ENCODE measurements around the gene LRRC61.
"Not testable (repeated sequence)": the region's sequence is repeated elsewhere in the genome, so short reads cannot be mapped to it uniquely, and the experiment has no call there.

LRRC61 gene

GRCh38 chr7:150302908-150303310 lies 20.2 kb upstream of the LRRC61 start:
- not testable (repeated sequence) for H3K4me3 ChIP-seq (replicated peaks; ENCODE audit: low read depth, low read length)
- peak; percentile 59 for DNase-seq (ENCODE audit: low read depth)

- not testable (repeated sequence) for H3K4me3 ChIP-seq (replicated peaks; ENCODE audit: low read depth, low read length)
These were observed 18.5 kb upstream of the LRRC61 start for GRCh38 chr7:150304499-150305258.

GRCh38 chr7:150305259-150305902 lies 17.8 kb upstream of the LRRC61 start:
- not testable (repeated sequence) for H3K4me3 ChIP-seq (replicated peaks; ENCODE audit: low read depth, low read length)

More at GRCh38 chr7:150304499-150305258, 18.5 kb upstream of the LRRC61 start:
- DNase-seq (ENCODE audit: low read depth) = peak; percentile 23

GRCh38 chr7:150305903-150306284 lies 17.3 kb upstream of the LRRC61 start:
- DNase-seq (ENCODE audit: low read depth); H3K4me3 ChIP-seq (replicated peaks; ENCODE audit: low read depth, low read length): not testable (repeated sequence)

More at GRCh38 chr7:150305259-150305902, 17.8 kb upstream of the LRRC61 start:
- not testable (repeated sequence) for DNase-seq (ENCODE audit: low read depth)

- DNase-seq (ENCODE audit: low read depth); H3K4me3 ChIP-seq (replicated peaks; ENCODE audit: low read depth, low read length): not testable (repeated sequence)
These were observed 16.8 kb upstream of the LRRC61 start for GRCh38 chr7:150306377-150306776.

- DNase-seq (ENCODE audit: low read depth) = no peak
- no peak overlapping the region for H3K4me3 ChIP-seq (replicated peaks; ENCODE audit: low read depth, low read length)
- no peak for TF ChIP-seq CTCF (IDR thresholded peaks at IDR 0.05; ENCODE audit: low read length, missing control alignments)
These were observed 16.0 kb upstream of the LRRC61 start for GRCh38 chr7:150307129-150307528.

GRCh38 chr7:150307904-150308303 lies 15.3 kb upstream of the LRRC61 start:
- no peak overlapping the region for H3K4me3 ChIP-seq (replicated peaks; ENCODE audit: low read depth, low read length)
- no peak for DNase-seq (ENCODE audit: low read depth)
- no peak for TF ChIP-seq CTCF (IDR thresholded peaks at IDR 0.05; ENCODE audit: low read length, missing control alignments)

- no peak overlapping the region for H3K4me3 ChIP-seq (replicated peaks; ENCODE audit: low read depth, low read length)
- no peak for TF ChIP-seq CTCF (IDR thresholded peaks at IDR 0.05; ENCODE audit: low read length, missing control alignments)
- DNase-seq (ENCODE audit: low read depth) = no peak
These were observed 14.6 kb upstream of the LRRC61 start for GRCh38 chr7:150308575-150308974.

GRCh38 chr7:150311146-150311545 lies 12.0 kb upstream of the LRRC61 start:
- TF ChIP-seq CTCF (IDR thresholded peaks at IDR 0.05; ENCODE audit: low read length, missing control alignments) = no peak
- H3K4me3 ChIP-seq (replicated peaks; ENCODE audit: low read depth, low read length) = no peak overlapping the region
- no peak for DNase-seq (ENCODE audit: low read depth)

All from fibroblast of pulmonary artery (primary cell).